Right renal pelvis (tissue), 4 donors: ENCODE measurements around the gene MED10. TPM values are rescaled to one million over a fixed set of nuclear protein-coding genes. Genes with fewer than 3 reads are reported as not detected.

Source experiments
- polyA plus RNA-seq, 4 donors: library from polyadenylated mRNA; unstranded; fragments of 120-200 nt; gene quantifications; one replicate each; pipeline ENCODE4 v1.2.1, GENCODE V29; 2013; ENCODE audit not compliant: insufficient read length in 4 of 4

Gene MED10
- polyA plus RNA-seq, 4 donors, result 43.8 to 48.4 (median 45.0) TPM

Other genes with a start within 250 kb of the MED10 start
- gene UBE2QL1, start 70.3 kb upstream of the MED10 start, polyA plus RNA-seq, result 1 to 10 TPM in 2 of 4 donors, under 1 TPM in 2; 0.91 to 1.1 (median 1.0) TPM